Chondrocyte (in vitro differentiated cells): ENCODE results near the gene ZBTB18. TPM values are rescaled to one million over a fixed set of nuclear protein-coding genes. Genes with fewer than 3 reads are reported as not detected.

Experiments
- DNase-seq: peaks from one replicate; pipeline ENCODE4 v3.0.0; 2021; ENCODE audit warnings: mixed read lengths, low spot score
- H3K27ac Mint-ChIP-seq: one replicate; pipeline ENCODE4 v1.8.0; 2021; ENCODE audit warnings: mild to moderate bottlenecking, moderate library complexity, mixed read lengths; ENCODE audit not compliant: unreplicated experiment
- H3K27me3 Mint-ChIP-seq: 2 replicates; pipeline ENCODE4 v1.8.0; 2021; ENCODE audit warnings: low read depth, mixed read lengths
- H3K36me3 Mint-ChIP-seq: 2 replicates; pipeline ENCODE4 v1.8.0; 2021; ENCODE audit warnings: low read depth, mixed read lengths
- H3K4me1 Mint-ChIP-seq: 2 replicates; pipeline ENCODE4 v1.8.0; 2021; ENCODE audit warnings: low read depth, mild to moderate bottlenecking, mixed read lengths
- H3K4me3 Mint-ChIP-seq: one replicate; pipeline ENCODE4 v1.8.0; 2021; ENCODE audit warnings: mild to moderate bottlenecking, moderate library complexity, mixed read lengths; ENCODE audit not compliant: unreplicated experiment
- H3K9me3 Mint-ChIP-seq: 2 replicates; pipeline ENCODE4 v1.8.0; 2021; ENCODE audit warnings: low read depth, mixed read lengths
- total RNA-seq: library from RNA; stranded (reverse); gene quantifications from 3 replicates; pipeline ENCODE4 v1.2.1, GENCODE V29; 2021
- TF ChIP-seq, protein P1 (sequence below): fragments of 200-600 bp; sonication (generic); IDR thresholded peaks from 2 replicates; pipeline ENCODE4 v1.5.0; 2021; ENCODE audit warnings: antibody characterized with exemption, mild to moderate bottlenecking, moderate library complexity

Gene ZBTB18
- total RNA-seq, 1 donor from 2014 or later = 21.5 TPM

GRCh38 chr1:244062156-244062725 is 11.2 kb downstream of the ZBTB18 start:
- peaks cover 40% of the 10 kb centered on the region for H3K4me1 Mint-ChIP-seq

DNA sequence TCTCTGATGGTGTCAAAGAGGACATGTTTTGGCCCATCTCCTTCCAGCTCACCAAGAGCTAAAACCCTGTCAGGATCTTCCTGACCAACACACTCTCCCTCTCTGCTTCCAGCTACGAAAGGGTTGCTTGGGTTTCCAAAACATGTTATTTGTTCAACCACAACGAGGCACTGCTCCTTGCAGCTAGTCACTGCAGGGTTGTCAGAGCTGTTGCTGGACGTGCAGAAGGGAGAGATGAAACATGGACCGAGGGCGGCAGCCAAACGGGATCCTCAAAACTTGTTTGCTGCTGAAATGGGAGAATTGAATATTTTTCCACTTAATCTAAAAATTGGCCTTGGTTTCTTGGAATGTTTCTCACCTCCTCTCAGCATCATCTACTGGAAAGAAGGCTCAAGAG is 12.4 kb downstream of the ZBTB18 start:
- H3K9me3 Mint-ChIP-seq = no peaks in the 10 kb centered on the region
- H3K4me3 Mint-ChIP-seq = no peak overlapping the region
- TF ChIP-seq, protein P1, sequence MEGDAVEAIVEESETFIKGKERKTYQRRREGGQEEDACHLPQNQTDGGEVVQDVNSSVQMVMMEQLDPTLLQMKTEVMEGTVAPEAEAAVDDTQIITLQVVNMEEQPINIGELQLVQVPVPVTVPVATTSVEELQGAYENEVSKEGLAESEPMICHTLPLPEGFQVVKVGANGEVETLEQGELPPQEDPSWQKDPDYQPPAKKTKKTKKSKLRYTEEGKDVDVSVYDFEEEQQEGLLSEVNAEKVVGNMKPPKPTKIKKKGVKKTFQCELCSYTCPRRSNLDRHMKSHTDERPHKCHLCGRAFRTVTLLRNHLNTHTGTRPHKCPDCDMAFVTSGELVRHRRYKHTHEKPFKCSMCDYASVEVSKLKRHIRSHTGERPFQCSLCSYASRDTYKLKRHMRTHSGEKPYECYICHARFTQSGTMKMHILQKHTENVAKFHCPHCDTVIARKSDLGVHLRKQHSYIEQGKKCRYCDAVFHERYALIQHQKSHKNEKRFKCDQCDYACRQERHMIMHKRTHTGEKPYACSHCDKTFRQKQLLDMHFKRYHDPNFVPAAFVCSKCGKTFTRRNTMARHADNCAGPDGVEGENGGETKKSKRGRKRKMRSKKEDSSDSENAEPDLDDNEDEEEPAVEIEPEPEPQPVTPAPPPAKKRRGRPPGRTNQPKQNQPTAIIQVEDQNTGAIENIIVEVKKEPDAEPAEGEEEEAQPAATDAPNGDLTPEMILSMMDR = no peak
- no peak overlapping the region for H3K27ac Mint-ChIP-seq
- peaks cover 40% of the 10 kb centered on the region for H3K4me1 Mint-ChIP-seq
- no peaks in the 10 kb centered on the region for H3K36me3 Mint-ChIP-seq
- no peak for DNase-seq
- H3K27me3 Mint-ChIP-seq = no peaks in the 10 kb centered on the region

More at GRCh38 chr1:244062156-244062725, 11.2 kb downstream of the ZBTB18 start:
- no peak for DNase-seq
- Mint-ChIP-seq H3K4me3 (no peak overlapping the region), H3K27me3 (no peaks in the 10 kb centered on the region), H3K36me3 (no peaks in the 10 kb centered on the region), H3K9me3 (no peaks in the 10 kb centered on the region), H3K27ac (no peak overlapping the region)
- TF ChIP-seq, protein P1 = no peak

DNA sequence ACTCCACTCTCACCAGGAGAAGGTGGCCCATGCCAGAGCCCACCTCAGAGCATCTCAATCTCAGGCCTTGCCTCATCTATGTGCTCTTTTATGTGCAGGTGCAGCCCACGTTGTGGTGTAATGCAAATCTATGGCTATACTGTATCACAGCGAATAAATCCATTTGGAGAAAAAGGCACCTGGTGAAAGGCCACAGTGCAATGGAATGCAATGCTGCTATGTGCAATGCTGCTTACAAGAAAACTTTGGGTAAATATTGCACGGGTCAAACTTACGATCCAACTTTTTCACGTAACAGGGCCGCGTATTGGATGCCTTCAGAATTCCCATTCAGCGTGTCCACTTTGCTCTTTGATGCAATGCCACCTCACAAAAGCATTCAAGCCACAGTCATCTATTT is 13.5 kb downstream of the ZBTB18 start:
- TF ChIP-seq, protein P1 = no peak
- Mint-ChIP-seq H3K27ac (no peak overlapping the region), H3K9me3 (no peaks in the 10 kb centered on the region), H3K4me3 (no peak overlapping the region), H3K4me1 (peaks cover 36% of the 10 kb centered on the region), H3K27me3 (no peaks in the 10 kb centered on the region), H3K36me3 (no peaks in the 10 kb centered on the region)
- no peak for DNase-seq

DNA sequence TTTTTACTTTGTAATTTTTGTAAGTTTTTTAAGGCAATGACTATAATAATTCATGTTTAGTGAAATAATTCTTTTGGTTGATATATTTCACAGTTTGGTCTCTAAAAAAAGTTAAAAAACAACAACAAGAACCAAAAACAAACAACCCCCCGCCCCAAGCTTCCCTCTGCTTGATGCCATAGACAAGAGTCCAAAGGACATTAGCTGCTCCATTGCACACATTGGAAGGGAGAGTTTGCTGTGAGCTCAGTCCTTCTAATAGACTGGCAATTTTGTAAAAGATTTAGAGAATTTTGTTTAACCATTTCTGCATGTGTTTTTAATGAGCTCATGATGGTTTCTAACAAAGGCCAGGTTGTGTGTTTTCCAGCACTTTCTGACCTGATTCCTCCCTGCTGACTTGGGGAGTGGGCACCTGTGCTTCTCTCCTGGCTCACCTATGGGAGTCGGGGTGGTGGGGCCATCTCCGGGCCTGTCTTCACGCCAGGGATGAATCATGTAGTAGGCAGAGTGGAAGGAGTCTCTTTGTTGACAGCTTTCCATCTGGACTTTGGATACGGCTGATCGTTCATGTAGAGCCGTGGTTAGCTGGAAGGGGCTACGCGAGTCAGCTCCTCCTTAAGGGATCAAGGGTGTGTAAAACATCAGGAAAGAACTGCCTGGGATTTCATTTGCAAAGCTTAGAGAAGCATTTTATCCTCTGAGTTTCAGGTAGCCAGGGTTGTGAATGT is 14.1 kb downstream of the ZBTB18 start:
- Mint-ChIP-seq H3K27me3 (no peaks in the 10 kb centered on the region), H3K9me3 (no peaks in the 10 kb centered on the region), H3K36me3 (no peaks in the 10 kb centered on the region), H3K4me3 (no peak overlapping the region), H3K27ac (peak overlapping the region; percentile 60), H3K4me1 (peaks cover 30% of the 10 kb centered on the region)
- no peak for DNase-seq
- TF ChIP-seq, protein P1 = no peak

- H3K4me3 Mint-ChIP-seq = peak overlapping the region; percentile 33
- no peak for DNase-seq
- no peaks in the 10 kb centered on the region for H3K36me3 Mint-ChIP-seq
Observed at GRCh38 chr1:244065960-244066388, 14.9 kb downstream of the ZBTB18 start.

More at GRCh38 chr1:244065960-244066388, 14.9 kb downstream of the ZBTB18 start:
- peaks cover 30% of the 10 kb centered on the region for H3K4me1 Mint-ChIP-seq
- TF ChIP-seq, protein P1 = no peak
- no peaks in the 10 kb centered on the region for H3K9me3 Mint-ChIP-seq
- peak overlapping the region; percentile 80 for H3K27ac Mint-ChIP-seq
- H3K27me3 Mint-ChIP-seq = no peaks in the 10 kb centered on the region
